HFF-Myc (cell line): ENCODE data around the gene PCP2.
A peak's percentile ranks its signal among the peaks of the same experiment; 100 is the strongest.

Source experiments
- DNase-seq: peaks from one replicate; pipeline ENCODE4 v3.0.0-alpha.2; 2011; ENCODE audit warnings: low read depth; ENCODE audit errors: extremely low read depth
- H3K4me3 ChIP-seq: replicated peaks from 2 replicates; pipeline ENCODE4 v1.5.1; 2011; ENCODE audit warnings: low read depth, mild to moderate bottlenecking, control low read depth, low read length
- TF ChIP-seq, protein P1 (sequence below): IDR thresholded peaks from 2 replicates; pipeline ENCODE4 v1.5.1; 2012; ENCODE audit warnings: mild to moderate bottlenecking, low read depth, low read length, control low read depth; ENCODE audit errors: missing control alignments

The PCP2 gene

DNA sequence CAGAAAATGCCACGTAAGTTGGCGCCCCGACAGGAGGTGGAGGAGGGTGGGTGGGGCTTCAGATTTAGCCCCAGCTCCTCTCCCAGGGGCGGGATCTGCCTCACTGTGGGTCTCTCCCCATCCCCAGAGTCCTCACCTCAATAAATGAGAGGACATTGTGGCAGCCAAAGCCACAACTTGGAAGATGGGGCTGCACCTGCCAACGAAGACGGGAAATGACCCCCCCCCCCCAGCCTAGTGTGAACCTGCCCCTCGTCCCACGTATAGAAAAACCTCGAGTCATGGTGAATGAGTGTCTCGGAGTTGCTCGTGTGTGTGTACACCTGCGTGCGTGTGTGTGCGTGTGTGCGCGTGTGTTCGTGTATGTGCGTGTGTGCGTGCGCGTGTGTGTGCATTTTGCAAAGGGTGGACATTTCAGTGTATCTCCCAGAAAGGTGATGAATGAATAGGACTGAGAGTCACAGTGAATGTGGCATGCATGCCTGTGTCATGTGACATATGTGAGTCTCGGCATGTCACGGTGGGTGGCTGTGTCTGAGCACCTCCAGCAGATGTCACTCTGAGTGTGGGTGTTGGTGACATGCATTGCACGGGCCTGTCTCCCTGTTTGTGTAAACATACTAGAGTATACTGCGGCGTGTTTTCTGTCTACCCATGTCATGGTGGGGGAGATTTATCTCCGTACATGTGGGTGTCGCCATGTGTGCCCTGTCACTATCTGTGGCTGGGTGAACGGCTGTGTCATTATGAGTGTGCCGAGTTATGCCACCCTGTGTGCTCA lies 45.6 kb upstream of the PCP2 start:
- no peak for DNase-seq
- TF ChIP-seq, protein P1, sequence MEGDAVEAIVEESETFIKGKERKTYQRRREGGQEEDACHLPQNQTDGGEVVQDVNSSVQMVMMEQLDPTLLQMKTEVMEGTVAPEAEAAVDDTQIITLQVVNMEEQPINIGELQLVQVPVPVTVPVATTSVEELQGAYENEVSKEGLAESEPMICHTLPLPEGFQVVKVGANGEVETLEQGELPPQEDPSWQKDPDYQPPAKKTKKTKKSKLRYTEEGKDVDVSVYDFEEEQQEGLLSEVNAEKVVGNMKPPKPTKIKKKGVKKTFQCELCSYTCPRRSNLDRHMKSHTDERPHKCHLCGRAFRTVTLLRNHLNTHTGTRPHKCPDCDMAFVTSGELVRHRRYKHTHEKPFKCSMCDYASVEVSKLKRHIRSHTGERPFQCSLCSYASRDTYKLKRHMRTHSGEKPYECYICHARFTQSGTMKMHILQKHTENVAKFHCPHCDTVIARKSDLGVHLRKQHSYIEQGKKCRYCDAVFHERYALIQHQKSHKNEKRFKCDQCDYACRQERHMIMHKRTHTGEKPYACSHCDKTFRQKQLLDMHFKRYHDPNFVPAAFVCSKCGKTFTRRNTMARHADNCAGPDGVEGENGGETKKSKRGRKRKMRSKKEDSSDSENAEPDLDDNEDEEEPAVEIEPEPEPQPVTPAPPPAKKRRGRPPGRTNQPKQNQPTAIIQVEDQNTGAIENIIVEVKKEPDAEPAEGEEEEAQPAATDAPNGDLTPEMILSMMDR, result no peak
- H3K4me3 ChIP-seq, result no peak overlapping the region

DNA sequence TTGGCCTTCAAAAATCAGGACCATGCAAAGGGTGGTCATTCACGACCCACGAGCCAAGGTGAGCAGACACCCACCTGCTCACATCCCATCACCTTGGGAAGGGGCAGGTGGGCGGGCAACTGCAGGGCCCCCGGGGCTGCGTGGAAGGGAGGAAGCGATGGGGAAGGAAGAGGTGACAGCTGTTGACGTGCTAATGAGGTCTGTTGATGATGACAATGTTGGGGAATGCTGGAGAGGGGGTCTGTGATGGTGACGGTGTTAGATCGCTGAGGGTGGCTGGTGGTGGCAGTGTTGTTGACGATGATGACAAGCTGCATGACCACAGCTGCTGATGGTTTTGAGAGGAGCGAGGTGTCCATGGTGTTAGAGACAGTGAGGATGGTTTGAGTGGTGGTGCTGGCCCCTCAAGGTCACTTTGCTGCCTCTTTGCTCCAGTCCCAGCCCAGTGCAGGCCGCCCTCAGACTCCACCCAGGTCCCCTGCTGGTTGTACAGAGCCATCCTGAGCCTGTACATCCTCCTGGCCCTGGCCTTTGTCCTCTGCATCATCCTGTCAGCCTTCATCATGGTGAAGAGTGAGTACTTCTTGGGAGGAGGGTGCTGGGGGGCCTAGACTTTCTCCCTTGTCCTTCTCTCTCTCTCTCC lies 44.3 kb upstream of the PCP2 start:
- no peak overlapping the region for H3K4me3 ChIP-seq
- no peak for DNase-seq
- TF ChIP-seq, protein P1, result no peak

DNA sequence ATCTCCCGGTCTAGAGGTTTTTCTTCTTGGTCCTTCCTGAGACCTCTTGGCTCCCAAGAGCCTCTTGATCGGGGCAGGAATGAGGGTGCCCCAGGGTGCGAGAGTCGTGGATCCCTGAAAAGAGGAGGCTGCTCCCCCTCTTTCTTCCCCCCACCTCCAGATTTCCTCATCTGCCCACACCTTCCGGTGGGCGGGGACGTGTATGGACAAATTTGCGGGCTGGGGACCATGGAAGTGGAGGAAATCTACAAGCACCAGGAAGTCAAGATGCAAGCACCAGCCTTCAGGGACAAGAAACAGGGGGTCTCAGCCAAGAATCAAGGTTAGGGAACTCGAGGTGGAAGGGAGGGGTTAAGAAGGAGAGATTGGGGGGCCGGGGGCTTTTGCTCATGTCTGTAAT lies 43.3 kb upstream of the PCP2 start, which contains the start of gene MCEMP1:
Gene MCEMP1 (plus strand): TSS at position 237 of the 400 bp plus-strand sequence. CDS start 31 bp downstream, at position 268.
- no peak for DNase-seq
- TF ChIP-seq, protein P1, result no peak
- H3K4me3 ChIP-seq, result no peak within 1 kb of the TSS

DNA sequence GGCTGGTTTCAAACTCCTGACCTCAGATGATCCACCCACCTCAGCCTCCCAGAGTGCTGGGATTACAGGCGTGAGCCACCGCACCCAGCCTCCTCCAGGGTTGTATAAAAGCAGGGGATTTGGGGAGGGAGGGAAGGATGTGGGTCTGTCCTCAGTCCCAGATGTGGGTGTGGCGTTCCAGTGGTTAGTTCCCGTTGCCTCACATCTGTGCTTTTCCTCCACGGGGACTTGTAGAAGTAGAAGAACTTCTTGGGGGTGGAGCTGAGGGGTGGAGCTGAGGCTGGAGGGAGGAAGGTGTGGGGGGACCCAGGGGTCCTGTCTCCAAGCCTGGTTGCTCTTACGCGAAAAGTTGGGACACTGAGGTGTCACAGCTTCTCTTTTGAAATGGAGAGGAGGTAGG lies 42.9 kb upstream of the PCP2 start:
- no peak for DNase-seq
- TF ChIP-seq, protein P1, result no peak
- H3K4me3 ChIP-seq, result no peak overlapping the region

DNA sequence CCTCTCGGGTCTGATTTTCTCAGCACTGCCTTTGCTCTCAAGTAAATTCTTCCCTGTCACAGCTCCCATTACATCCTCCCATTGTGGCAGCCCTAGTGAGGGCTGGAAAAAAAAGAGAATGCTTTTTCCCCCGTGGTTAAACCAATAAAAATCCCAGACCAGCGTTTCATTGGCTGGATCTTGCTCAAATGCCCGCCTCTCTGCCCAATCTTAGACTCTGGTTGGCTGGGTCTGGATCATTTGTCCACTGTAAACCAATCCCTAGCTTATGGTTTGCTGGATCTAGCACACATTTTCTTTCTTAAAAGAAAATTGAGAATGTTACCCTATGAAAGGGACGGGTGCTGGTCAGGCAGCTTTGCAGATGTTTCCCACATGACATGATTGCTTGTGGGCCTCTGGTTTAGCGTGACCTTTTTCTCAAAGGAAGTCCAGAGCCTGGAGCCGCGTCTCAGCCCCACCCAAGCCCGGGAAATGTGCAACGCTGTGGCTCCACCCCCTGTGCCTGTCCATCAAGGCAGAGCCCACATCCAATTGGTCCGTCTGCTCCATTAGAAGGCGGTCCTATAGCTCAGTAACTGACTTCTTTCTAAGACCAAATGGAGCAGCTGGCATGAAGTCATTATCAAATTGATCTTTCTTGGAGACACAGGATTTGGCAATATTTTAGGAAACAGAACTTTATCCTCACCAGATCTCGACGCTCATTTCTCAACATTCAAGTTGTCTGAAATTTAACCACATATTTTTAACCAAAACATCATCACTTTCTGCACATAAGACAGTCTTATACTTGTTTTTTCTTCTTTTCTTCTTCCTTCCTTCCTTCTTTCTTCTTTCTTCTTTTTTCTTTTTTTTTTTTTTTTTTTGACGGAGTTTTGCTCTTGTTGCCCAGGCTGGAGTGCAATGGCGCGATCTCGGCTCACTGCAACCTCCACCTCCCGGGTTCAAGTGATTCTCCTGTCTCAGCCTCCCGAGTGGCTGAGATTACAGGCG lies 40.8 kb upstream of the PCP2 start:
- no peak overlapping the region for H3K4me3 ChIP-seq
- TF ChIP-seq, protein P1, result no peak
- peak; percentile 42 for DNase-seq

DNA sequence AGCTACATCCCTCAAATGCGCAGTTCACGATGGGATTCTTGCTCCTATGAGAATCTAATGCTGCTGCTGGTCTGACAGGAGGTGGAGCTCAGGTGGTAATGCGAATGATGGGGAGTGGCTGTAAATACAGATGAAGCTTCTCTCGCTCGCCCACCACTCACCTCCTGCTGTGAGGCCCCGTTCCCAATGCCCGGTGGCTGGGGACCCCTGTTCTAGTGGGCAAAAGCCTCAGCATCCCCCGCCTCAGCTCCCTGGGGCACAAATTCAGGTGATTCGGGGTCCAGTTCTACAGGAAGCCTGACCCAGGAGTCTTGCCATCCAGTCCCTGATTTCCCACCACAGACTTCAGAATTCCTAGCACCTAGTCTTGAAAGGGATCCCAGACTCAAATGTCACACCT lies 39.0 kb upstream of the PCP2 start:
- no peak for DNase-seq
- TF ChIP-seq, protein P1, result no peak

More for the DNA sequence above, 39.0 kb upstream of the PCP2 start:
- H3K4me3 ChIP-seq, result no peak overlapping the region
